Heart right ventricle (tissue), 16 donors: ENCODE data around the gene MERTK. TPM values are rescaled to one million over a fixed set of nuclear protein-coding genes. Genes with fewer than 3 reads are reported as not detected.
A peak's percentile ranks its signal among the peaks of the same experiment; 100 is the strongest.

ENCODE experiments used
- ATAC-seq, 8 donors: fragments of 200-7000 bp; cut with Tn5 transposase; one replicate each; pipeline ENCODE4 v1.9.1; 2020; ENCODE audit warnings: mild to moderate bottlenecking in 8 of 8, moderate library complexity in 8 of 8, moderate number of reproducible peaks in 1 of 8
- DNase-seq, 2 donors: peaks; one replicate each; pipeline ENCODE4 v3.0.0-alpha.2; 2020
- H3K27ac ChIP-seq, 10 donors: fragments of 200-600 bp; sonication (generic) in 2 of 10; one replicate each; pipeline versions ENCODE4 v1.5.0 to v1.8.0; 2020 to 2022; ENCODE audit warnings: mild to moderate bottlenecking in 3 of 10
- H3K27me3 ChIP-seq, 7 donors: fragments of 200-600 bp; one replicate each; pipeline ENCODE4 v1.8.0; 2021 to 2022; ENCODE audit warnings: mild to moderate bottlenecking in 2 of 7
- H3K36me3 ChIP-seq, 9 donors: fragments of 200-600 bp; sonication (generic) in 1 of 9; one replicate each; pipeline versions ENCODE4 v1.5.0 to v1.8.0; 2020 to 2022; ENCODE audit warnings: mild to moderate bottlenecking in 2 of 9
- H3K4me1 ChIP-seq, 9 donors: fragments of 200-600 bp; sonication (generic) in 1 of 9; one replicate each; pipeline versions ENCODE4 v1.5.0 to v1.8.0; 2020 to 2022; ENCODE audit warnings: mild to moderate bottlenecking in 4 of 9
- H3K4me3 ChIP-seq, 10 donors: fragments of 200-600 bp; sonication (generic) in 2 of 10; one replicate each; pipeline versions ENCODE4 v1.5.0 to v1.8.0; 2020 to 2022; ENCODE audit warnings: mild to moderate bottlenecking in 7 of 10, moderate library complexity in 2 of 10
- H3K9me3 ChIP-seq, 11 donors: fragments of 200-600 bp in 10 of 11; sonication (generic) in 2 of 11; one replicate each; pipeline versions ENCODE4 v1.5.0 to v1.8.0; 2013 to 2022; ENCODE audit warnings: mild to moderate bottlenecking in 2 of 11, control low read depth in 1 of 11, moderate library complexity in 1 of 11
- CTCF ChIP-seq, 9 donors: fragments of 200-600 bp; sonication (generic) in 2 of 9; IDR thresholded peaks; one replicate each; pipeline versions ENCODE4 v1.5.0 to v1.8.0; 2021 to 2022; ENCODE audit warnings: antibody characterized with exemption in 9 of 9, mild to moderate bottlenecking in 5 of 9, moderate library complexity in 1 of 9
- WGBS, 2 donors: extraction: QIAGEN DNeasy Blood & Tissue Kit; methylation state at CpG; one replicate each; pipeline ENCODE4 v1.1.7; 2013; ENCODE audit warnings: inconsistent platforms in 1 of 2; 5-methylcytosine and 5-hydroxymethylcytosine counted together
- intact Hi-C, 10 donors: fragments of 100-400 bp; cut with DNase I; formaldehyde crosslinking; loops; one replicate each; pipeline versions ENCODE4 v1.11.1 to v1.14.2; 2022
- polyA plus RNA-seq, 2 donors: library from polyadenylated mRNA; stranded (reverse); fragments of 200-250 nt; gene quantifications; one replicate each; pipeline ENCODE4 v1.2.3, GENCODE V29; 2013
- total RNA-seq, 10 donors: library from RNA; stranded (reverse); fragmentation: NEBNext Ultra II Directional in 3 of 10; extraction: Animal tissue kit (Norgen Biotek cat#: 25700) in 3 of 10; gene quantifications; one replicate each; pipeline versions ENCODE4 v1.2.1 to v1.2.4, GENCODE V29; 2021 to 2023
- donor health status: Arrhythmogenic right ventricular cardiomyopathy.
- donor health status: ischemic (EF 13 %, LVEDD 7.1; RV severe dilation, severe dysfunction).
- donor health status: healthy with polysubstance abuse.
- donor health status: DM: no; HTN: yes; CAD: no.
- donor health status: DM: no; HTN: no; CAD: no.
- donor health status: ischemic (EF 25% LVEDD 6.9; RV normal size, moderate dysfunction).
- donor health status: ischemic (EF 25% LVEDD 5.7; RV mildly dilated, moderate dysfunction).
- donor health status: healthy.
- donor health status: DM: yes; HTN: yes; CAD: no.
- donor health status: Ischemic cardiomyopathy.
- donor health status: ischemic (EF 35%, LVEDD 5.7; RV mildly dilated, moderate dysfunction).
- donor health status: nonischemic (EF 11% LVEDD 7.7; RV severe dilation, severe dysfunction).
- donor health status: DM: yes; HTN: yes; CAD: no.
- donor health status: PGD.
- donor health status: ischemic (EF 29% LVEDD 5.4; RV normal size, mild dysfunction).
- donor health status: nonischemic (EF 23%, LVEDD 6.1; RV moderate dilation, normal function).

Gene MERTK
- total and polyA plus RNA-seq, 12 donors = 2.3 to 8.9 (median 3.9) TPM

GRCh38 chr2:111897630-111897923 lies 830 bp upstream of the MERTK start:
- Histone ChIP-seq H3K9me3 (no peaks in the 10 kb centered on the region), H3K36me3 (peaks cover 0 to 6% (median 0%) of the 10 kb centered on the region in 9 donors), H3K4me1 (peaks cover 0 to 50% (median 34%) of the 10 kb centered on the region in 9 donors), H3K27me3 (peaks cover 0 to 14% (median 0%) of the 10 kb centered on the region in 7 donors), H3K27ac (peak overlapping the region; percentile 76 to 95 (median 88)), H3K4me3 (peak overlapping the region; percentile 61 to 97 (median 92))
- WGBS, 2 donors = 2 to 5% methylated on average over 7 of the region's 7 CpGs
- intact Hi-C loops = loop anchor here in 6 of 10 donors (2.0 to 10.0 kb wide), 4 partner anchors 75 to 357 kb away; partner anchors contain the start of gene ZC3H8 (in 1 of the 6)
- no peak for TF ChIP-seq CTCF (IDR thresholded peaks at IDR 0.05)
- ATAC-seq (peak in 1 of 8 donors; percentile 1), DNase-seq (no peak)

GRCh38 chr2:111898703-111899514 lies 502 bp downstream of the MERTK start:
- DNase-seq = peak; percentile 37 to 38
- WGBS, 2 donors = 0 to 1% methylated on average over 70 of the region's 70 CpGs
- TF ChIP-seq CTCF (IDR thresholded peaks at IDR 0.05) = no peak
- Histone ChIP-seq H3K27ac (peak overlapping the region; percentile 66 to 95 (median 88)), H3K4me1 (peaks cover 0 to 58% (median 42%) of the 10 kb centered on the region in 9 donors), H3K27me3 (peaks cover 0 to 14% (median 0%) of the 10 kb centered on the region in 7 donors), H3K4me3 (peak overlapping the region; percentile 61 to 97 (median 92)), H3K36me3 (peaks cover 0 to 6% (median 0%) of the 10 kb centered on the region in 9 donors), H3K9me3 (no peaks in the 10 kb centered on the region)
- intact Hi-C loops = loop anchor here in 6 of 10 donors (2.0 to 10.0 kb wide), 4 partner anchors 73 to 356 kb away; partner anchors contain the start of gene ZC3H8 (in 1 of the 6)
- ATAC-seq = peak; percentile 2 to 54 (median 18)

GRCh38 chr2:111900859-111901258 lies 2.5 kb downstream of the MERTK start:
- no peak for ATAC-seq
- peak in 8 of 9 donors; percentile 11 to 66 (median 44) for TF ChIP-seq CTCF (IDR thresholded peaks at IDR 0.05)
- DNase-seq = peak in 1 of 2 donors; percentile 46
- intact Hi-C loops = loop anchor here in 2 of 10 donors (5.0 to 10.0 kb wide), 2 partner anchors 46 to 54 kb away; no protein-coding TSS in a partner anchor
- Histone ChIP-seq H3K9me3 (no peaks in the 10 kb centered on the region), H3K4me1 (peaks cover 0 to 77% (median 61%) of the 10 kb centered on the region in 9 donors), H3K4me3 (peak overlapping the region in 5 of 10 donors; percentile 3 to 96 (median 94)), H3K27me3 (peaks cover 0 to 14% (median 0%) of the 10 kb centered on the region in 7 donors), H3K27ac (peak overlapping the region in 3 of 10 donors; percentile 11 to 95 (median 94)), H3K36me3 (peaks cover 0 to 6% (median 0%) of the 10 kb centered on the region in 9 donors)
- WGBS, 2 donors = 18 to 26% methylated on average over 3 of the region's 3 CpGs

GRCh38 chr2:111903516-111903915 lies 5.1 kb downstream of the MERTK start:
- intact Hi-C loops = loop anchor here in 2 of 10 donors (5.0 to 10.0 kb wide), 2 partner anchors 44 to 51 kb away; no protein-coding TSS in a partner anchor
- H3K4me3 ChIP-seq = no peak overlapping the region
- WGBS, 2 donors = 51 to 61% methylated on average over 3 of the region's 3 CpGs
- TF ChIP-seq CTCF (IDR thresholded peaks at IDR 0.05) = no peak
- H3K27me3 ChIP-seq = peaks cover 0 to 12% (median 0%) of the 10 kb centered on the region in 7 donors
- H3K9me3 ChIP-seq = no peaks in the 10 kb centered on the region
- DNase-seq (no peak), ATAC-seq (no peak)
- peaks cover 3 to 96% (median 74%) of the 10 kb centered on the region in 9 donors for H3K4me1 ChIP-seq
- H3K36me3 ChIP-seq = peaks cover 0 to 6% (median 0%) of the 10 kb centered on the region in 9 donors
- H3K27ac ChIP-seq = peak overlapping the region in 9 of 10 donors; percentile 9 to 84 (median 69)
